Measurements from ENCODE around the gene CPXM1. TPM values are rescaled to one million over a fixed set of nuclear protein-coding genes. Genes with fewer than 3 reads are reported as not detected.

CPXM1 gene
- total and polyA plus RNA-seq, 8 donors, result 0.50 to 16.2 (median 1.2) TPM; not detected in 3

GRCh38 chr20:2805689-2806350 is 5.4 kb upstream of the CPXM1 start:
- no peak for DNase-seq
- Histone ChIP-seq H3K4me1 (peaks cover 0 to 20% (median 13%) of the 10 kb centered on the region in 4 donors), H3K27me3 (peaks cover 16 to 94% (median 53%) of the 10 kb centered on the region in 3 donors), H3K9me3 (no peaks in the 10 kb centered on the region), H3K4me3 (no peak overlapping the region), H3K27ac (no peak overlapping the region), H3K36me3 (no peaks in the 10 kb centered on the region)
- intact Hi-C loops (cut with DNase I; ENCODE audit: low total_unique reads), result no loop called here
- WGBS, 5 donors, result 18 to 27% (median 23%) methylated on average over 11 to 22 of the region's 22 CpGs
- no peak for TF ChIP-seq POLR2AphosphoS5 (IDR thresholded peaks at IDR 0.05)
- TF ChIP-seq CTCF (IDR thresholded peaks at IDR 0.05), result no peak
- no peak for TF ChIP-seq POLR2A (IDR thresholded peaks at IDR 0.05)
- no peak for TF ChIP-seq EP300 (IDR thresholded peaks at IDR 0.05)

DNA sequence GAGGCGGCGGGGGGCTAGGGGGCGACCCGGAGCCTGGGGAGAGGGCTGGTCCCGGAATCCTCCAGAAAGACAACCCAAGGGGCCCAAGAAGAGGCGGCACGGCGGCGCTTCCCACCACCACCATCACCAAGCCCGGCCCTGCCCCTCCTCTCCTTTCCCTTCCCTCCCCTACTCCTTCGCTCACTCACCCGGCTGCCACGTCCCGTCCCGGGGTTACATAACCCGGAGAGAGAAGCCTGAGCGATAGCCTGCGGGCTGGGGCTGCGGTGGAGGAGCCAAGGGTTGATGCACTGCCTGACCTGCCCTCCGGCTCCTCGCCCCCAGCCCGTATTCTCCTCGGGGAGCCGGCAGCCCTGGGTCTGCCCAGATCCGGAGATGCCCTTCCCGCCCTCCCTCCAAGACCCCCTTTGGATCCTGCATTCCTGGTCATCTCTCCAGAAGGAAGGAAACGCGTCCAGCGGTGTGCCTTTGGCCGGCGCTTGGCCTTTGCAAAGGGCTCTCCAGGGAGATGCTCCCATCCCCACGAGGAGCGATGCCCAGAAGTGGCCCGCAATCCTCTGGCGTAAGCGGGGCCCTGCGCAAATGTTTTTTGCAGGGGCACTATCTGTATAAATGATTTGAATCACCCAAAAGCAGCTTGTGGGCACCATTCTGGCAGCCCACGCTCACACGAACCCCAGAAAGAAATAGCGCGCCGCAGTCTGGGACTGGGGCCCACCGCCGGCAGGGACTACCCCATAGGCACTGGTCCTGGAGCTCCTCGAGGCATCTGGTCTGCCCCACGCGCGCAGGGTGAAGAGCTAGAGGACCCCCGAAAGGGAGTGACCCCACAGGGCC is 4.6 kb upstream of the CPXM1 start:
- no peak overlapping the region for H3K4me3 ChIP-seq
- H3K27me3 ChIP-seq, result peaks cover 16 to 94% (median 61%) of the 10 kb centered on the region in 3 donors
- no peaks in the 10 kb centered on the region for H3K36me3 ChIP-seq
- DNase-seq, result no peak
- 7 to 15% (median 12%) methylated on average over 30 to 49 of the region's 49 CpGs for whole genome bisulfite sequencing, 5 donors
- no peaks in the 10 kb centered on the region for H3K9me3 ChIP-seq
- TF ChIP-seq POLR2A (IDR thresholded peaks at IDR 0.05) (no peak), POLR2AphosphoS5 (IDR thresholded peaks at IDR 0.05) (no peak), CTCF (IDR thresholded peaks at IDR 0.05) (no peak), EP300 (IDR thresholded peaks at IDR 0.05) (no peak)
- H3K27ac ChIP-seq, result no peak overlapping the region
- peaks cover 4 to 28% (median 20%) of the 10 kb centered on the region in 4 donors for H3K4me1 ChIP-seq
- intact Hi-C loops (cut with DNase I; ENCODE audit: low total_unique reads), result no loop called here

GRCh38 chr20:2804041-2804828 is 3.8 kb upstream of the CPXM1 start:
- no peaks in the 10 kb centered on the region for H3K36me3 ChIP-seq
- no peak overlapping the region for H3K27ac ChIP-seq
- no peak for DNase-seq
- no peaks in the 10 kb centered on the region for H3K9me3 ChIP-seq
- no peak overlapping the region for H3K4me3 ChIP-seq
- TF ChIP-seq EP300 (IDR thresholded peaks at IDR 0.05) (no peak), CTCF (IDR thresholded peaks at IDR 0.05) (no peak), POLR2A (IDR thresholded peaks at IDR 0.05) (no peak), POLR2AphosphoS5 (IDR thresholded peaks at IDR 0.05) (no peak)
- intact Hi-C loops (cut with DNase I; ENCODE audit: low total_unique reads), result no loop called here
- WGBS, 5 donors, result 47 to 60% (median 54%) methylated on average over 16 of the region's 16 CpGs
- peaks cover 5 to 36% (median 28%) of the 10 kb centered on the region in 4 donors for H3K4me1 ChIP-seq
- H3K27me3 ChIP-seq, result peaks cover 16 to 97% (median 69%) of the 10 kb centered on the region in 3 donors

DNA sequence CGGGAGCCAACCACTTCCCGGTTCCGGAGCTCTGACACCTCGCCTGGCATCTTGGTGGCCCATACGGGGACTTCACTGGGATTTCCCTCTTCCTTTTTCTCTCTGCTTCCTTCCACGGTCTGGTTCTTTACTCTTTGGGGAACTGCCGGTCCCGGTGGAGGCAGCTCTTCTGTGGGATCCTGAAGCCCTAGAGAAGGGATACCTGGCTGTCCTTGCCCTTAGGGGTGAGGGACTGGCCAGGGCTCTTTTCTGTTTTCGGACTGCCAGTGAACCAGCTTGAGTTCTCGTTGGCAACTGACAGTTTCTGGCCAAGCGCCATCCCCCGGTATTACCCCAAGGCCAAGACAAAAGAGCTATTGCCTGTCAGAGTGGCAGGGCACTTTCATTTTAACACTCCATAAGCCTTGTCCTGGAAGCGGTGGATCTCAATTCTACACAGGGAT is 880 bp upstream of the CPXM1 start:
- no peak overlapping the region for H3K27ac ChIP-seq
- 8 to 14% (median 9%) methylated on average over 13 of the region's 13 CpGs for WGBS, 5 donors
- H3K4me3 ChIP-seq, result peak overlapping the region in 1 of 4 donors; percentile 53
- no peaks in the 10 kb centered on the region for H3K36me3 ChIP-seq
- H3K4me1 ChIP-seq, result peaks cover 5 to 38% (median 31%) of the 10 kb centered on the region in 4 donors
- peaks cover 14 to 100% (median 73%) of the 10 kb centered on the region in 3 donors for H3K27me3 ChIP-seq
- TF ChIP-seq POLR2AphosphoS5 (IDR thresholded peaks at IDR 0.05) (no peak), EP300 (IDR thresholded peaks at IDR 0.05) (no peak), CTCF (IDR thresholded peaks at IDR 0.05) (no peak), POLR2A (IDR thresholded peaks at IDR 0.05) (no peak)
- no peak for DNase-seq
- no peaks in the 10 kb centered on the region for H3K9me3 ChIP-seq
- intact Hi-C loops (cut with DNase I; ENCODE audit: low total_unique reads), result no loop called here

Data from stomach (tissue), 9 donors.